Measurements from ENCODE around the gene LDLRAD4.
"Not testable (repeated sequence)": the region's sequence is repeated elsewhere in the genome, so short reads cannot be mapped to it uniquely, and the experiment has no call there.

The LDLRAD4 gene

DNA sequence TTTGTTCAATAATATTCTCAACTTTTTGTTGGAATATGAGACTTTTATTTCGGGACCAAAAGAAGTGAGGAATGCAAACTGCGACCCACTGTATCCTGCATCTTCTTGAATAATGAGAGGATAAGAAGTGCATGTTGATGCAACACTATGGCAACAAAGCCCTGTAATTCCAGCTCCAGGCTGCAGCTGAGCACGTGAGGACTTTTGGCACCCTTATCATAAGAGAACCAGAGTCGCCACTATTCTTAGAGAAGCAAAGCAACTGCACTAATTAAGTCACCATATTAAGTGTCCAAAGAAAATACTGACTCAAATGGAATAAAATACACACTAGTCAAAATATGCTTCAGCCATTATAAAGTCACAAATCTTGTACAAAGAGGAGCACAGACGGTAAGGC is 441.9 kb downstream of the LDLRAD4 start:
- H3K36me3 ChIP-seq (ENCODE audit: control insufficient read depth, insufficient read depth, low read length): peaks cover 2% of the 10 kb centered on the region; the same call in 1 of the 2 replicates
- H3K27me3 ChIP-seq (ENCODE audit: control insufficient read depth, insufficient read depth, low read length): no peaks in the 10 kb centered on the region
- no peak overlapping the region for H3K9ac ChIP-seq (ENCODE audit: low read length)
- H3K4me1 ChIP-seq (ENCODE audit: control insufficient read depth, insufficient read depth, low read length): no peaks in the 10 kb centered on the region
- H3K9me3 ChIP-seq (ENCODE audit: control insufficient read depth, insufficient read depth, low read depth, low read length): no peaks in the 10 kb centered on the region
- no peak overlapping the region for H3K27ac ChIP-seq (ENCODE audit: low read depth, low read length)
- no peak overlapping the region for H3K4me3 ChIP-seq (ENCODE audit: low read depth, low read length)

DNA sequence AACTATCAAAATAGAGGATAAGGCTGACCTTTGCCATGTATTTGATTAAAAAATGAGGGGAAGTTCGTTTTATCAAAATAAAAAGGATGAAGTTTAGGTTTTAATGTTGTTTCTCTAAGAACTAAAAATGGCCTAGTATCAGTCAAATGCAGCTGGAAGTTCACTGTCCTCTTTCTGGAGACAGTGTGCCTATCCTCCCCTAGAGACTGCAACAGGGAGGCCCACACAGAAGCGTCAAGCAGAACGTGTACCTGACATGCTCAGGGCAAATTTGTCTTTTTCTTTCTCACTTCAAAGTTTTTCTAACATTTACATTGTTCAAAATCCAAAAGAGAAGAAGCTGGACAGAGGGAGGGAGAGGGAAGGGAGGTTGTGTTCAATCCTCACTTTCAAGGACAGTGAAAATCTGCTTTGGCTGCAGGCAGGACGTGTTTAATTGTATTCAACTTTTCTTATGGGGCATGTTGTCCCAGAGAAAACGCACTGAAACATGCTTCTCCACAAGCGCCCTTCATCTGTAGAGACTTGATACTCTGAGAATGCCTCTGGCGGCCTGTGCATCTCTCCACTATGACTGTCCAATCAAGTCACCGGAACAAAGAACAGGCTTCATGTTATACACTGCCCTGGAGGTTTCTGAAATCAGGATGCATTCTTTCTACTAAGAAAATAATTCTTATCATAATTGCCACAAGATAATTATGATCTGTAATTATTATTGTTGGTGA is 442.7 kb downstream of the LDLRAD4 start:
- no peak overlapping the region for H3K27ac ChIP-seq (ENCODE audit: low read depth, low read length)
- H3K36me3 ChIP-seq (ENCODE audit: control insufficient read depth, insufficient read depth, low read length): peaks cover 8% of the 10 kb centered on the region
- no peak overlapping the region for H3K9ac ChIP-seq (ENCODE audit: low read length)
- H3K4me1 ChIP-seq (ENCODE audit: control insufficient read depth, insufficient read depth, low read length): no peaks in the 10 kb centered on the region
- no peaks in the 10 kb centered on the region for H3K27me3 ChIP-seq (ENCODE audit: control insufficient read depth, insufficient read depth, low read length)
- H3K9me3 ChIP-seq (ENCODE audit: control insufficient read depth, insufficient read depth, low read depth, low read length): no peaks in the 10 kb centered on the region
- no peak overlapping the region for H3K4me3 ChIP-seq (ENCODE audit: low read depth, low read length)

DNA sequence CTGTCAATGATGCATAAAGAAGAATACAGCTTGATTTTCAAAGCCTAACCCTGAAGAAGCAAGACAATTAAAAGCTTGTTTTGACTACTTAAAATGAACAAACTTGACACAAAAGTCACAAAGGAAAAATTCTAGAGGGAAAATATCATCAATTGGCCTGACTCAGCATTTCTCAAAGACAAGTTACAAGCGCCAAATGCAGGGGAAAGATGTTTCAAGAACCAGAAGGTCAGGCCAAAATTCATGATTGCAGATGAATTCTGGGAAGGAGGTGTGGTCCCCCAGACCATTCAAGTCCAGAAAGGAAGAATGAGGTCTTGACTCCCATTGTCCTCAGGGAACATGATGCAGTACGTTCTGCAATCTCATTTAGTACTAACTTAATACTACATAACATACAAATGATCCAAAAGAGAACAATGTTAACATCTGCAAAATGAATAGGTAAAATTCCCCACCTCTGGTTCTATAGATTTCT is 443.3 kb downstream of the LDLRAD4 start:
- Histone ChIP-seq H3K9ac (ENCODE audit: low read length) (no peak overlapping the region), H3K36me3 (ENCODE audit: control insufficient read depth, insufficient read depth, low read length) (peaks cover 12% of the 10 kb centered on the region), H3K4me3 (ENCODE audit: low read depth, low read length) (no peak overlapping the region), H3K9me3 (ENCODE audit: control insufficient read depth, insufficient read depth, low read depth, low read length) (no peaks in the 10 kb centered on the region), H3K4me1 (ENCODE audit: control insufficient read depth, insufficient read depth, low read length) (no peaks in the 10 kb centered on the region), H3K27me3 (ENCODE audit: control insufficient read depth, insufficient read depth, low read length) (no peaks in the 10 kb centered on the region), H3K27ac (ENCODE audit: low read depth, low read length) (no peak overlapping the region)

DNA sequence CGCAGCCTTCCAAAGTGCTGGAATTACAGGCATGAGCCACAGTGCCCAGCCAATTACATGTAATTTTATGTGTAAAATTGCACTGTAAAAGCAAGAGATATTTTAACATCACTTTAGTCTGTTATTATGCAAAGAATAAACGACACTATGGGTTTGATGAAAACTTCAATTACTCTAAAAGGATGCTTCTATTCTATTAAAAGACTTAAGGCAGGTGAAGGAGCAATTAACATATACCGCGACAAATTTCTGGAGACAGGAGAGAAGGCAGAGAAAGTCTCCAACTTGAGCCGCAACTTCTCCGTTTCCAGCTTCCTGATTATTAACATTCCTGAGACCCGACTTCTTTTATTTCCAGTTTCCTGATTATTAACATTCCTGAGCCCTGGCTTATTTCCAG is 454.1 kb downstream of the LDLRAD4 start:
- H3K4me1 ChIP-seq (ENCODE audit: control insufficient read depth, insufficient read depth, low read length): no peaks in the 10 kb centered on the region
- H3K36me3 ChIP-seq (ENCODE audit: control insufficient read depth, insufficient read depth, low read length): peaks cover 9% of the 10 kb centered on the region
- H3K9ac ChIP-seq (ENCODE audit: low read length): no peak overlapping the region
- no peak overlapping the region for H3K4me3 ChIP-seq (ENCODE audit: low read depth, low read length)
- peaks cover 11% of the 10 kb centered on the region for H3K9me3 ChIP-seq (ENCODE audit: control insufficient read depth, insufficient read depth, low read depth, low read length)
- H3K27ac ChIP-seq (ENCODE audit: low read depth, low read length): no peak overlapping the region
- H3K27me3 ChIP-seq (ENCODE audit: control insufficient read depth, insufficient read depth, low read length): no peaks in the 10 kb centered on the region

DNA sequence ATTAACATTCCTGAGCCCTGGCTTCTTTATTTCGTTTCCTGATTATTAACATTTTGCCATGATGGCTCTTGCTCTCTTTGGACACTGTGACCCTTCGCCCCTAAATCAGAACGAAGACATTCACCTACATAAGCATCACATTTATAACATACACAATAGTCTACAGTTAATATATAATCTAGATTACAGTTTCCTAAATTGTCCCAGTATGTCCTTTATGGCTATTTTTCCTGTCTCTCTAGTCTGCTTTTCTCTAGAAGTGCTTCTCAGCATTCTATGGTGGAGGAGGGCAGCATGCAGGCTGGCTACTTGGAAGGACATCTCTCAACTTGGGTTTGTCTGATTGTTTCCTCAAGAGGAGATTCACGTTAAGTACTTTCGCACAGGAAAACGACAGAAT is 457.9 kb downstream of the LDLRAD4 start:
- no peak overlapping the region for H3K27ac ChIP-seq (ENCODE audit: low read depth, low read length)
- peaks cover 18% of the 10 kb centered on the region for H3K9me3 ChIP-seq (ENCODE audit: control insufficient read depth, insufficient read depth, low read depth, low read length)
- no peak overlapping the region for H3K4me3 ChIP-seq (ENCODE audit: low read depth, low read length)
- H3K4me1 ChIP-seq (ENCODE audit: control insufficient read depth, insufficient read depth, low read length): no peaks in the 10 kb centered on the region
- H3K27me3 ChIP-seq (ENCODE audit: control insufficient read depth, insufficient read depth, low read length): no peaks in the 10 kb centered on the region
- H3K9ac ChIP-seq (ENCODE audit: low read length): no peak overlapping the region
- peaks cover 6% of the 10 kb centered on the region; the same call in 1 of the 2 replicates for H3K36me3 ChIP-seq (ENCODE audit: control insufficient read depth, insufficient read depth, low read length)

DNA sequence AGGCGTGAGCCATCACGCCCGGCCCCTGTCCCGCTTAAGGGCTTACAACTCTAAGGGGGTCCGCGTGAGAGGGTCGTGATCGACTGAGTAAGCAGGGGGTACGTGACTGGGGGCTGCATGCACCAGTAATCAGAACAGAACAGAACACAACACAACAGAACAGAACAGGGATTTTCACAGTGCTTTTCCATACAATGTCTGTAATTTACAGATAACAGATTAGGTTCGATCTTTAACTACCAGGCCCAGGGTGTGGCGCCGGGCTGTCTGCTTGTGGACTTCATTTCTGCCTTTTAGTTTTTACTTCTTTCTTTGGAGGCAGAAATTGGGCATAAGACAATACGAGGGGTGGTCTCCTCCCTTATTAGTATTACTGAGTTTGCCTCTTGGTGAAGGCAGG is 458.8 kb downstream of the LDLRAD4 start:
- H3K4me3 ChIP-seq (ENCODE audit: low read depth, low read length); H3K27me3 ChIP-seq (ENCODE audit: control insufficient read depth, insufficient read depth, low read length); H3K27ac ChIP-seq (ENCODE audit: low read depth, low read length): not testable (repeated sequence)

DNA sequence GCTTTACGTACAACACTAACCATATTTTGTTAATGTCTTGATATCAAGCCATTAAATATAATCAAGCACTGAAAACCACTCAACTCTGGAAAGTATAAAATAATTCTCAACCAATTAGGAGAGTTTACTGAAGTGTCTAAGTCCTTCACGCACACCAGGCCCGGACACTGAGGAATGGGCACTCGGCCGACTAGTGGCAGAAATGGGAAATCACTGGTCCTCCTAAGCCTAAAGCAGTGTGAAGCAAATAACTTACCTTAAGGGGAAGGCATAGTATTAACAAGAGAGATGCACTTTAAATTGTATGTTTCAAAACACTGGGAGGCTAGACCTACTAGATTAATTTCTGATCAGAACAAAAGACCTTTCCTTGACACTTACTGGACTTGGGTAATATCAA is 462.1 kb downstream of the LDLRAD4 start:
- no peak overlapping the region for H3K4me3 ChIP-seq (ENCODE audit: low read depth, low read length)
- no peak overlapping the region for H3K27ac ChIP-seq (ENCODE audit: low read depth, low read length)
- H3K9ac ChIP-seq (ENCODE audit: low read length): no peak overlapping the region

More for the DNA sequence above, 458.8 kb downstream of the LDLRAD4 start:
- H3K36me3 ChIP-seq (ENCODE audit: control insufficient read depth, insufficient read depth, low read length); H3K4me1 ChIP-seq (ENCODE audit: control insufficient read depth, insufficient read depth, low read length); H3K9ac ChIP-seq (ENCODE audit: low read length): not testable (repeated sequence)
- peaks cover 18% of the 10 kb centered on the region for H3K9me3 ChIP-seq (ENCODE audit: control insufficient read depth, insufficient read depth, low read depth, low read length)

DNA sequence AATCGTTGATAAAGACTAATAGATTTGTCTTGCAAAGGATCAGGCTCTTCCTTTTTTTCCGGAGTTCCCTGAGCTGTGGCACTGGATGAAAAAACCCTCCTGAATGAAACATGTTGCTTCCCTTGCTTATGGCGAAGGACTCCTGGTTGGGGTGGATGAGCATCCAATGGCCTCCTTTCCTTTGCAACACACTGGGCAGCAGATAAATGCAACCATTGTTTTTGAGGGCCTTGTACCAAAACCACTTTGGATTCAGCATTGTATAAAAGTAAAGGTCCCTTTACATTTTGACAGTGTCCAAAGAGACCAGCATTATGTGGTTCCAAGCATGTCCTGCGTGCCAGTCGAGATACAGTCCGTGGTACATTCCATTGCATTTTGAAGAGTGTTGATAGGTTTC is 463.1 kb downstream of the LDLRAD4 start:
- peaks cover 4% of the 10 kb centered on the region; the same call in 1 of the 2 replicates for H3K36me3 ChIP-seq (ENCODE audit: control insufficient read depth, insufficient read depth, low read length)
- peaks cover 16% of the 10 kb centered on the region for H3K9me3 ChIP-seq (ENCODE audit: control insufficient read depth, insufficient read depth, low read depth, low read length)
- H3K4me3 ChIP-seq (ENCODE audit: low read depth, low read length): no peak overlapping the region
- no peak overlapping the region for H3K27ac ChIP-seq (ENCODE audit: low read depth, low read length)
- no peak overlapping the region for H3K9ac ChIP-seq (ENCODE audit: low read length)
- H3K27me3 ChIP-seq (ENCODE audit: control insufficient read depth, insufficient read depth, low read length): no peaks in the 10 kb centered on the region
- H3K4me1 ChIP-seq (ENCODE audit: control insufficient read depth, insufficient read depth, low read length): no peaks in the 10 kb centered on the region

More for the DNA sequence above, 462.1 kb downstream of the LDLRAD4 start:
- Histone ChIP-seq H3K4me1 (ENCODE audit: control insufficient read depth, insufficient read depth, low read length) (no peaks in the 10 kb centered on the region), H3K27me3 (ENCODE audit: control insufficient read depth, insufficient read depth, low read length) (no peaks in the 10 kb centered on the region), H3K9me3 (ENCODE audit: control insufficient read depth, insufficient read depth, low read depth, low read length) (peaks cover 18% of the 10 kb centered on the region), H3K36me3 (ENCODE audit: control insufficient read depth, insufficient read depth, low read length) (peaks cover 6% of the 10 kb centered on the region; the same call in 1 of the 2 replicates)

DNA sequence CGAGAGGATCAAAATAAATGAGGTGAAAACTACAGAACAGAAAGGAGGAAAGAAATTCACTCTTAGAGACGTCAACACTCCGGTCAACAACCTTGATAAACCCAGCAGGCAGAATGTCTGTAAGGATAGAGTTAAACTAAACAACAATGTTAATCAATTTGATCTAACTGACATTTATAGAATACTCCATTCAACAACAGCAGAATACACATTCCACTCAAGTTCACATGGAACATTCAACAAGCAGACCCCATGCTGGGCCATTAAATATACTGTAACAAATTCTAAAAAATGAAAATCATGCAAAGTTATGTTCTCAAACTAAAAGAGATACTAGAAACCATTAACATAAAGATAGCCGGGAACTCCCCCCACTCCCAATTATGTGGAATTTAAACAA is 466.0 kb downstream of the LDLRAD4 start:
- H3K4me3 ChIP-seq (ENCODE audit: low read depth, low read length): no peak overlapping the region

DNA sequence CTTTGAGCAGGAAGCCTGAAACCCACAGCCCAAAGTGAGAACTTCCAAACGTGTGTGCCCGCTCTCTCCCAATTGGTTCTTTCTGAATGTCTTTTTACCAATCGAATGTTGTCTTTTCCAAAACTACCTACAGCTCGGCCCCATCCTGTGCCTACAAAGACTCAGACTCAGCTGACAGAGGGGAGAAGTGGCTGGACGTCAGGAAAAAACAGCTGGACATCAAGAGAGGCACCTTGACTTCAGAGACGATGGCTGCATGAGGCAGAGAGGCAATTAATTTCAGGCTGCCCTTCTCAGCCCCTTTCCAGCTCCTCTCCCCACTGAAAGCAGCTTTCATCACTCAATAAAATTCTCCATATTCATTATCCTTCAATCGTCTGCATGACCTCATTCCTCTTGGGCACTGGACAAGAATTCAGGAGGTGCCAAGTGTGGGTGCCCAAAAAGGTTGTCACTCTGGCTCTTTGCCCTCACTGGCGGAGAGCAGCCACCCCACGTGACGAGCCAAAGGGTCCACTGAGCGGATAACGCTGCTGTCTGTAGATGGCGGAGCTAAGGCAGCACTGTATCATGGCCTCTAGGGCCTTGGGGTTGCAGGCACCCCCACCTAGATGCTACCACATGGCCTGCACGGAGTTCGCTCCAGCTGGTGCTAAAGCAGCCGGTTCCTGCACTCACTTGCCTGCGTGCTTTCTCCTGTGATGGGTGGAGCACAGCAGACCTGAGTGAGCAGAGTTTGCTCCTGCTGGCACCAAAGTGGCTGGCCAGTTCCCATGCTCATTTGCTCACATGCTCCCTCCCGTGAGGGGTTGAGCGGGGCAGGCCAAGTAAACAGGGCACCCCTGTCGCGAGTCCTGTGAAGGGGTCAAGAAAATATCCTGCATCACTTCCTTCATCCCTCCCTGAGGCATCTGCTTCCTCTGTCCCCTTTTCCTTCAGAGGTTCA is 469.9 kb downstream of the LDLRAD4 start:
- Histone ChIP-seq H3K9ac (ENCODE audit: low read length) (no peak overlapping the region), H3K9me3 (ENCODE audit: control insufficient read depth, insufficient read depth, low read depth, low read length) (peaks cover 13% of the 10 kb centered on the region; the same call in 1 of the 2 replicates), H3K27ac (ENCODE audit: low read depth, low read length) (no peak overlapping the region), H3K27me3 (ENCODE audit: control insufficient read depth, insufficient read depth, low read length) (no peaks in the 10 kb centered on the region), H3K36me3 (ENCODE audit: control insufficient read depth, insufficient read depth, low read length) (no peaks in the 10 kb centered on the region), H3K4me3 (ENCODE audit: low read depth, low read length) (no peak overlapping the region), H3K4me1 (ENCODE audit: control insufficient read depth, insufficient read depth, low read length) (no peaks in the 10 kb centered on the region)

More for the DNA sequence above, 466.0 kb downstream of the LDLRAD4 start:
- Histone ChIP-seq H3K27ac (ENCODE audit: low read depth, low read length) (no peak overlapping the region), H3K9me3 (ENCODE audit: control insufficient read depth, insufficient read depth, low read depth, low read length) (peaks cover 3% of the 10 kb centered on the region; the same call in 1 of the 2 replicates), H3K4me1 (ENCODE audit: control insufficient read depth, insufficient read depth, low read length) (no peaks in the 10 kb centered on the region), H3K27me3 (ENCODE audit: control insufficient read depth, insufficient read depth, low read length) (no peaks in the 10 kb centered on the region), H3K36me3 (ENCODE audit: control insufficient read depth, insufficient read depth, low read length) (0 out of 2 replicates have a peak, but pooled peaks cover 3% of the 10 kb centered on the region), H3K9ac (ENCODE audit: low read length) (no peak overlapping the region)

DNA sequence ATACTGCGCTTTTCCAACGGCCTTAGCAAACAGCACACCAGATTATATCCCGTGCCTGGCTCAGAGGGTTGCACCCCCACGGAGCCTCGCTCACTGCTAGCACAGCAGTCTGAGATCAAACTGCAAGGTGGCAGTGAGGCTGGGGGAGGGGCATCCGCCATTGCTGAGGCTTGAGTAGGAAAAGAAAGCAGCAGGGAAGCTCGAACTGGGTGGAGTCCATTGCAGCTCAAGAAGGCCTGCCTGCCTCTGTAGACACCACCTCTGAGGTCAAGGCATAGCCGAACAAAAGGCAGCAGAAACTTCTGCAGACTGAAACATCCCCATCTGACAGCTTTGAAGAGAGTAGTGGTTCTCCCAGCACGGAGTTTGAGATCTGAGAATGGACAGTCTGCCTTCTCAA is 471.5 kb downstream of the LDLRAD4 start:
- H3K4me1 ChIP-seq (ENCODE audit: control insufficient read depth, insufficient read depth, low read length); H3K4me3 ChIP-seq (ENCODE audit: low read depth, low read length); H3K36me3 ChIP-seq (ENCODE audit: control insufficient read depth, insufficient read depth, low read length); H3K9ac ChIP-seq (ENCODE audit: low read length); H3K27ac ChIP-seq (ENCODE audit: low read depth, low read length); H3K27me3 ChIP-seq (ENCODE audit: control insufficient read depth, insufficient read depth, low read length): not testable (repeated sequence)
- peaks cover 13% of the 10 kb centered on the region; the same call in 1 of the 2 replicates for H3K9me3 ChIP-seq (ENCODE audit: control insufficient read depth, insufficient read depth, low read depth, low read length)

Measured in HUES6 (cell line).